Testis (tissue), 3 donors: ENCODE data around the gene NOTCH1. TPM values are rescaled to one million over a fixed set of nuclear protein-coding genes. Genes with fewer than 3 reads are reported as not detected.
A peak's percentile ranks its signal among the peaks of the same experiment; 100 is the strongest.

Experiments
- DNase-seq: peaks from one replicate; pipeline ENCODE4 v3.0.0-alpha.2; 2019
- H3K27ac ChIP-seq, 2 donors: fragments of 200-600 bp; sonication (generic); one replicate each; pipeline ENCODE4 v1.5.1; 2019
- H3K27me3 ChIP-seq: fragments of 200-600 bp; sonication (generic); one replicate; pipeline ENCODE4 v1.5.1; 2019
- H3K36me3 ChIP-seq: fragments of 200-600 bp; sonication (generic); one replicate; pipeline ENCODE4 v1.5.1; 2017; ENCODE audit warnings: low read depth; ENCODE audit errors: missing control alignments
- H3K4me1 ChIP-seq: fragments of 200-600 bp; sonication (generic); one replicate; pipeline ENCODE4 v1.5.1; 2019
- H3K4me3 ChIP-seq, 2 donors: fragments of 200-600 bp; sonication (generic); one replicate each; pipeline ENCODE4 v1.5.1; 2017 to 2019
- H3K9me3 ChIP-seq: fragments of 200-600 bp; sonication (generic); one replicate; pipeline ENCODE4 v1.5.1; 2017
- CTCF ChIP-seq, 3 experiments: fragments of 450-650 bp in 2 of 3; fragments of 200-600 bp in 1 of 3; sonication (generic) in 1 of 3; IDR thresholded peaks; one replicate each; pipeline ENCODE4 v1.5.1; 2016 to 2019; ENCODE audit warnings: antibody characterized with exemption in 3 of 3, mild to moderate bottlenecking in 2 of 3, moderate library complexity in 1 of 3
- POLR2A ChIP-seq: fragments of 450-650 bp; IDR thresholded peaks from one replicate; pipeline ENCODE4 v1.6.1; 2017; ENCODE audit warnings: antibody characterized with exemption, mild to moderate bottlenecking, moderate library complexity
- WGBS, 2 donors: methylation state at CpG; one replicate each; pipeline ENCODE4 v1.1.5; 2018; 5-methylcytosine and 5-hydroxymethylcytosine counted together
- intact Hi-C: fragments of 100-400 bp; cut with DNase I; formaldehyde crosslinking; loops from one replicate; pipeline ENCODE4 v1.15.1; 2023; ENCODE audit warnings: low total_unique reads
- polyA plus RNA-seq: library from polyadenylated mRNA; stranded (reverse); fragments of 350-450 nt; fragmentation: Illumina TruSeq; extraction: RNeasy Lipid Tissue Mini Kit (QIAGEN cat#74804); gene quantifications from one replicate; pipeline ENCODE4 v1.2.3, GENCODE V29; 2014; ENCODE audit warnings: low read depth, low replicate concordance; ENCODE audit not compliant: insufficient read depth
- total RNA-seq, 2 donors: library from RNA; depleted of rRNA; stranded (reverse); fragments of >200 nt; gene quantifications; one replicate each; pipeline ENCODE4 v1.2.3, GENCODE V29; 2016

NOTCH1 gene
- total and polyA plus RNA-seq, 3 donors from 2014 or later = 7.2 to 34.1 (median 32.4) TPM

DNA sequence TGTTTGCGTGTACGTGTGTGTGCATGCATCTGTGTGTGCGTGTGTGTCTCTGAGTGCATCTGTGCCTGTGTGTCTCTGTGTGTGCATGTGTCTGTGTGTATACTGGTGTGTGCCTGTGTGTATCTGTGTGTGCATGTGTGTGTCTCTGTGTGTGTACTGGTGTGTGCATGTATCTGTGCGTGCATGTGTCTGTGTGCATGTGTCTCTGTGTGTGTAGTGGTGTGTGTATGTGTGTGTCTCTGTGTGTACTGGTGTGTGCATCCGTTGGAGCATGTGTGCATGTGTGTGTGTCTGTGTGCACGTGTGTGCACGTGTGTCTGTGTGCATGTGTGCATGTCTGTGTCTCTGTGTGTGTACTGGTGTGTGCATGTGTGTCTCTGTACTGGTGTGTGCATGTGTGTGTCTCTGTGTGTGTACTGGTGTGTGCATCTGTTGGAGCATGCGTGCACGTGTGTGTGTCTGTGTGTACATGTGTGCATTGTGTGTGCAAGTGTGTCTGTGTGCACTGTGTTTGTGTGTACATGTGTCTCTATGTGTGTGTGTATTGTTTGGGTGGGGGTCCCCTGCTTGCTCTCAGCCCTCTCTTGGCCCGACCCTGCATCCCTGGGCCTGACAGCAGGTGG is 23.8 kb upstream of the NOTCH1 start:
- no peak for DNase-seq
- 87 to 96% methylated on average over 10 of the region's 10 CpGs for WGBS, 2 donors
- Histone ChIP-seq H3K27me3 (no peaks in the 10 kb centered on the region), H3K36me3 (no peaks in the 10 kb centered on the region), H3K27ac (no peak overlapping the region), H3K4me1 (peaks cover 50% of the 10 kb centered on the region), H3K4me3 (no peak overlapping the region), H3K9me3 (no peaks in the 10 kb centered on the region)
- intact Hi-C loops = no loop called here
- no peak for TF ChIP-seq CTCF (IDR thresholded peaks at IDR 0.05)
- no peak for TF ChIP-seq POLR2A

- Histone ChIP-seq H3K27ac (no peak overlapping the region), H3K9me3 (no peaks in the 10 kb centered on the region), H3K4me1 (peaks cover 58% of the 10 kb centered on the region), H3K36me3 (no peaks in the 10 kb centered on the region), H3K4me3 (no peak overlapping the region), H3K27me3 (no peaks in the 10 kb centered on the region)
- no peak for DNase-seq
- intact Hi-C loops = no loop called here
- TF ChIP-seq CTCF (IDR thresholded peaks at IDR 0.05) (no peak), POLR2A (no peak)
- WGBS, 2 donors = 70 to 73% methylated on average over 16 to 24 of the region's 24 CpGs
Observed at GRCh38 chr9:136568288-136569081, 22.6 kb upstream of the NOTCH1 start.

- Histone ChIP-seq H3K9me3 (no peaks in the 10 kb centered on the region), H3K36me3 (no peaks in the 10 kb centered on the region), H3K4me1 (peaks cover 58% of the 10 kb centered on the region), H3K27ac (no peak overlapping the region), H3K27me3 (no peaks in the 10 kb centered on the region), H3K4me3 (no peak overlapping the region)
- DNase-seq = peak; percentile 76
- WGBS, 2 donors = 55 to 76% methylated on average over 17 to 27 of the region's 27 CpGs
- TF ChIP-seq POLR2A (no peak), CTCF (IDR thresholded peaks at IDR 0.05) (no peak)
- intact Hi-C loops = no loop called here
Observed at GRCh38 chr9:136567651-136568287, 21.9 kb upstream of the NOTCH1 start.

DNA sequence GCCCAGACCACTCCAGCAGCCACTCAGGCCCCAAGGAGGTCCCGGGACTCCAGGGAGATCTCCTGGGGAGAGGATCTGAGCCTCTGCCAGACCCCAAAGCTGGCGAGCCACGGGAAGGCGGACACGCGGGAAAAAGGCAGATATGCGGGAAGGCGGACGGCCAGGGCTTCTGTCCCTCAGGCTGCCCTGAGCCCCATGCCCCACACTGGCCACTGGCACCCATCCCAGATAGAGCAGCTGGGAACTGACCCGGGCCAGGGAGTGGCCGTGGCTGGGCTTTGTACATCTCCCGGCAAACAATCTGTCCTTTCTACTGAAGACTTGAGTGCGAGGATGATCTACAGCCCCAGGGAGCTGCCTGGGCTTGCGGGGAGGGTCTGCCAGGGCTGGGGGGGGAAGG is 21.1 kb upstream of the NOTCH1 start:
- peak; percentile 84 for DNase-seq
- H3K27ac ChIP-seq = no peak overlapping the region
- no peak for TF ChIP-seq POLR2A
- no peak for TF ChIP-seq CTCF (IDR thresholded peaks at IDR 0.05)
- H3K4me1 ChIP-seq = peaks cover 58% of the 10 kb centered on the region
- no peaks in the 10 kb centered on the region for H3K27me3 ChIP-seq
- no peak overlapping the region for H3K4me3 ChIP-seq
- 52 to 53% methylated on average over 3 to 13 of the region's 14 CpGs for WGBS, 2 donors
- intact Hi-C loops = no loop called here
- H3K9me3 ChIP-seq = no peaks in the 10 kb centered on the region
- no peaks in the 10 kb centered on the region for H3K36me3 ChIP-seq
